HTR-8/SVneo (cell line): ENCODE measurements around the gene OR2S2.
"Not testable (repeated sequence)": the region's sequence is repeated elsewhere in the genome, so short reads cannot be mapped to it uniquely, and the experiment has no call there.

Experiments
- DNase-seq: peaks from one replicate; pipeline ENCODE4 v3.0.0; 2011; ENCODE audit warnings: low spot score, mixed read lengths; ENCODE audit not compliant: insufficient read length
- FAIRE-seq: peaks from 2 replicates; lab custom pipeline; 2011; peaks lifted over from hg19 to GRCh38; lab: Jason Lieb, UNC

Gene OR2S2

GRCh38 chr9:35935755-35936509 lies 22.0 kb downstream of the OR2S2 start:
- no peak for DNase-seq
- no peak for FAIRE-seq

- FAIRE-seq (no peak), DNase-seq (no peak)
Observed at GRCh38 chr9:35935261-35935660, 22.7 kb downstream of the OR2S2 start.

- DNase-seq, FAIRE-seq: not testable (repeated sequence)
Observed at GRCh38 chr9:35934069-35934468, 23.9 kb downstream of the OR2S2 start.

DNA sequence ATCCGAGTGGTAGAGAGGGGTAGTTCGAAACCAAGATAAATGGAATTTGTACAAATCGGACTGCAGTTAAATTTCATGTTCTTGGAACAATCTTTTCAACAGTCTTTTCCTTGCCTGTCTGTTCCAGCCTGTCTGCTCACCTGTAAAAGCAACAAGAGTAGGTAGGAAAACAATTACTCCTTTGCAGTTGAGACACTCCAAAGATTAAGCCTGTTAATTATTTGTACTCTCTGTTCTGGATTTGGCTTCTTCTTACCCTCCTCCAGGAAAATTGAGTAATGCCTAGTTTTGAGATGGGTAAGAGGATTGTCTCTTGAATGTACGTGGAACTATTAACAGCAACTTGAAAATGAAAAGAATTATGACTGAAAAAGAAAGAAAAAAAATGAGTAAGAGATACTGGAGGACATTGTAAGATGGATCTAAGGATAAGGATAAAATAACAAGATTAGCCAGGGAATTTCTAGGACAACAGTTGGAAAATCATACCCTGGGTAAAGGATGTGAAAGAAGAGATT lies 24.3 kb downstream of the OR2S2 start:
- DNase-seq, result no peak
- FAIRE-seq, result no peak

- FAIRE-seq, result no peak
- DNase-seq, result no peak
Observed at GRCh38 chr9:35932735-35933134, 25.2 kb downstream of the OR2S2 start.

DNA sequence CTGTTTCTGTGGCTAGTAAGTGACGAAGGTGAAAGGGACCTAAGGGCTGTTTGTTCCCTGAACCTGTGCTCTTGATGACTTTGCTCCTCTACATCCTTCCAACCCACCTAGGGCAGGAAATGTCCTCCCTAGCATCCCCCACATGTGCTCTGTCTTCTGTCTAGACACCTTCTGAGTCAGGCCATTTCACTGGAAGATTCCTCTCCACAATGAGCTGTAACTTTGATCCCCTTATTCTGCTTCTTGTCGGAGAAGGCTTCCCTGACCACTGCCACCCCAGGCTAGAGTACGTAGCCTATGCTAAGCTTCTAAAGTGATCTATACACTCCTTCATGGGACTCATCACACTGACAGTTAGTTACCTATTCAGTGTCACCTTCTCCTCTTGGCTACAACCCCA lies 27.0 kb downstream of the OR2S2 start:
- FAIRE-seq (no peak), DNase-seq (no peak)

DNA sequence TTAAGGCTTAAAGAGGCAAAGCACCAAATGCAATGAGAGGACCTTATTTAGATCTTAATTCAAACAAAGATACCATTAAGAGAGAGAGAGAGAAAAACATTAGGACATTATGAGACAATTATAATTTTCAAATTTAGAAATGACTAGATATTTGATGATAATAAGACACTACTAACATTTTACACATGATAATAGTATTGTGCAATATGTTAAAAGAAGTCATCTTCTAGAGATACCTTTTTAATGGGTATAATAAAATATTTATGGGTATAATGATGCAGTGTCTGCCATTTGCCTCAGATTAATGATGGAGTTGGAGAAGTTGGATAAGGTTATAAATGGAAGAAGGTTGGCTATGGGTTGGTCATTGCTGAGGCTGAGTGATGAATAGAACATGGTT lies 27.4 kb downstream of the OR2S2 start:
- FAIRE-seq, result no peak
- DNase-seq, result no peak

GRCh38 chr9:35929453-35929718 lies 28.6 kb downstream of the OR2S2 start:
- DNase-seq, result no peak
- no peak for FAIRE-seq

- FAIRE-seq (no peak), DNase-seq (no peak)
Observed at GRCh38 chr9:35928591-35929452, 29.1 kb downstream of the OR2S2 start.

- DNase-seq (peak; percentile 52), FAIRE-seq (no peak)
Observed at GRCh38 chr9:35923927-35924763, 33.8 kb downstream of the OR2S2 start.

DNA sequence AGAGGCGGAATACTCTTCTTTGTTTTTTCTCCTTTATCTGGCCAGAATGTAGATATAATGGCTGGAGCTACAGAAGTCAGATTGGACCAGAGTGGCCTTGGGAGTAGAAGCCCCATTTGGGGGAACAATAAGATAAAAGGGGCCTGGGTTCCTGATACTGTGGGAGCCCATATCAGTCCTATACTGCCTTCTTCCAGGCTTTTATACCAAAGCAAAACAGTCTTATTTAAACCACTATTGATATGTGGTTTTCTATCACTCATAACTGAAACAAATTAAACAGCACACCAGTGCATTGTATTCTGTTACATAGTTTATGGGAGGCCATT lies 34.4 kb downstream of the OR2S2 start:
- FAIRE-seq (no peak), DNase-seq (no peak)

DNA sequence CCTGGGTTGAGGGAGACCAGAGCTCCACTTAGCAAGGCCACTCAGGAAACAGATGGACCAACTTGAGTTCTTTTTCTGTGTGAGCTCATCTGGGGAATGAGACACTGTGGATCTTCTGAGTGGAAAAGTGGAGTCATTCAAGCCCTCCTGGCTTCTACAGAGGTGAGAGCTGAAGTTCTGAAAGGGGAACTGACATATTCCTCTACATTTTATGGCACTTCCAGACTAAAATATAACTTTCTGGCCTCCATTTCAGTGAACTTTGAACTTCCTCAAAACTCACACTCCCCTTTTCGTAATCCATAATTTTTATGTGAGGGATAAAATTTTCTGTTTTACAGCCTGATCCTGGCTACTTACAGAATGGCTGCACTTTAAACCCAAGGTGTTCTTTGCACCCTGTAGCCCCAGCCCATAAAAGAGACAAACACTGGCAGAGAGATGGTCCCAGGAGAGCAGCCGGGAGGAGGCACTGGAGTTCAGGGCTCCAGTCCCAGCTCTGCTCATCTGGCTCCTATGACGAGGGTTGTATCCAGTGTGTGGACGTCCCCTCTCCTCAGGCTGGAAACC lies 37.8 kb downstream of the OR2S2 start:
- FAIRE-seq (no peak), DNase-seq (no peak)

DNA sequence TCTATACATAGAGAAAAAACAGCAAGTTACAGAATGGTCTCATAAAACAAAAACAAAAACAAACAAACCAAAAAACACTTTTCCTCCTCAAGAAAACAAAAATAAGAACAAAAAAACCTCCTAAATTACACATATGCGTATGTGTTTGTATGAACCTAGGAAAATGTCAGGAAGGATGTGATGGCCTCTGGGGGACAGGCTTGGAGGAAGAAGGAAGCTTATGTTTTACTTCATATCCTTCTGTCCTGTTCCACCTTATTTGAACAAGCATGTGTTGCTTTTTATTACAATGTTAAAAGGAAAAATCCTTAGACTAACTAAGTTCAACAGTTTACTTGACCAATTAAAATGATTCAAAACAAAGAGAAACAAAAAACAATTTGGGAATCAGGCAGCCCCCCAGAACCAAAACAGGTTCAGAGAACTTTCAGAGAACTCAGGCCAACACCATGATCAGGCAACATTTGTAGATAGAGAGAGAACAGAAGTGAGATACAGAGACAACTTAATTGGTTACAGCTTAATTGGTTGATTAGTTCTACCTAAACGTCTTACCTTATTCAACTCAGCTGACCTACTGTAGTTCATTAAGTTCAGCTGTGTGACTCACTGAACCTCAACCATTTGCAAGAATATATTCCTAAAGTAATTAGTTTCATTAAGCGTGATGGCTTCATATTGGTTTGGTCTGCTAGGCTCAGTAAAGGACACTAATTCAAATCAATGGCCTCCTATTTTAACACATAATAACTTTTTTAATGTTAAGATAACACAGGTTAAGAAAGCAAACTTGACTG lies 38.5 kb downstream of the OR2S2 start:
- no peak for FAIRE-seq

GRCh38 chr9:35918780-35919179 lies 39.2 kb downstream of the OR2S2 start:
- no peak for DNase-seq
- FAIRE-seq, result no peak

More for the DNA sequence above, 38.5 kb downstream of the OR2S2 start:
- no peak for DNase-seq

GRCh38 chr9:35917261-35917660 lies 40.7 kb downstream of the OR2S2 start:
- no peak for DNase-seq
- FAIRE-seq, result no peak

DNA sequence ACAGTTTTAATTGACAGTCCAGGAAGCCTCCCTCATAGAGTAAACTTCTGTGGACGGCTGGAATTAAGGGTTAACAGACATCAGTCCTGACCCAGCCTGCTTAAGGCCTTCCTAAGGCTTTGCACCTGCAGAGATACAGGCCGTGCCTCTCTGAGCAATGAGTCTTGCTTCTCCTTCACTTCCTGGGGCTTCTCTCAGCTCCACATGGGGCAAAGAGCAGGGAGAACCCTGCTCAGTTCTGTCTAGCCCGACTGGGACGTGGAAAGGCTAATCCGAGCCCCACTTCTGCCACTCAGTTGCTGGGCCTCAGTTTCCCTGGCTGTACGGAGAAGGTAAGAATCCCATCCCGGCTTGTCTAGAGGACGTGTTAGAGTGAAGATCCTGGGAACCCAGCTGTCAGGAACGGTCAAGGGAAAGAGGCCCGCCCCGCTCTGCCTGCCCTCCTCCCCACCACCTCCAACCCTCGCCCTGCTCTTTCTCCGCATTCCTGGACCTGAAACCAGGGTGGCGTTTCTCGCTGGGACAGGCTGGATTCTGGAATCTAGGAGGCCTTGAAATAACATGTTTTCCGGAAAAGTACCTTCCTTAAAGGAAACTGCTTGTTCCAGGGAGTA lies 42.2 kb downstream of the OR2S2 start:
- FAIRE-seq (no peak), DNase-seq (no peak)

GRCh38 chr9:35914301-35914807 lies 43.6 kb downstream of the OR2S2 start:
- FAIRE-seq, result peak; percentile 97
- DNase-seq, result no peak

DNA sequence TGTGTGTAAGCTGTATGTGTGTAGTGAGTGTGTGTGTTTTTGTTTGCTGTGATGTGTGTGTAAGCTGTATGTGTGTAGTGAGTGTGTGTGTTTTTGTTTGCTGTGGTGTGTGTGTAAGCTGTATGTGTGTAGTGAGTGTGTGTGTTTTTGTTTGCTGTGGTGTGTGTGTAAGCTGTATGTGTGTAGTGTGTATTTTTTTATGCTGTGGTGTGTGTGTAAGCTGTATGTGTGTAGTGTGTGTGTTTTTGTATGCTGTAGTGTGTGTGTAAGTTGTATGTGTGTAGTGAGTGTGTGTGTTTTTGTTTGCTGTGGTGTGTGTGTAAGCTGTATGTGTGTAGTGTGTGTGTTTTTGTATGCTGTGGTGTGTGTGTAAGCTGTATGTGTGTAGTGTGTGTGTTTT lies 44.5 kb downstream of the OR2S2 start:
- not testable (repeated sequence) for FAIRE-seq

GRCh38 chr9:35912791-35913400 lies 45.1 kb downstream of the OR2S2 start:
- DNase-seq, result no peak
- no peak for FAIRE-seq

More for the DNA sequence above, 44.5 kb downstream of the OR2S2 start:
- not testable (repeated sequence) for DNase-seq
